ENCODE results near the gene UQCRC1. TPM values are rescaled to one million over a fixed set of nuclear protein-coding genes. Genes with fewer than 3 reads are reported as not detected.

UQCRC1 gene
- total RNA-seq, 1 donor from 2014 or later, result 240 TPM

GRCh38 chr3:48599509-48600285 lies 9.7 kb downstream of the UQCRC1 start:
- no peaks in the 10 kb centered on the region for H3K9me3 ChIP-seq (ENCODE audit: low read depth)
- no peak overlapping the region for H3K9ac ChIP-seq
- no peak overlapping the region for H3K4me2 ChIP-seq
- no peak overlapping the region for H3K27ac Mint-ChIP-seq
- no peaks in the 10 kb centered on the region for H3F3A ChIP-seq (ENCODE audit: low read depth)
- no peaks in the 10 kb centered on the region for H3K27me3 ChIP-seq
- H3K36me3 ChIP-seq, result no peaks in the 10 kb centered on the region
- no peak overlapping the region for H3K27ac ChIP-seq
- H3K9me3 Mint-ChIP-seq, result no peaks in the 10 kb centered on the region
- no peak overlapping the region for H3K4me3 Mint-ChIP-seq
- no peak overlapping the region for H3K4me3 ChIP-seq
- H3K79me2 ChIP-seq (ENCODE audit: low read depth), result no peaks in the 10 kb centered on the region
- H3K4me1 Mint-ChIP-seq, result peaks cover 9% of the 10 kb centered on the region
- H4K20me1 ChIP-seq (ENCODE audit: low read depth), result no peaks in the 10 kb centered on the region
- no peak for DNase-seq (ENCODE audit: low spot score)
- no peak overlapping the region for H2AFZ ChIP-seq (replicated peaks)
- TF ChIP-seq CTCF (IDR thresholded peaks at IDR 0.05), result no peak
- no peak for TF ChIP-seq EZH2phosphoT487 (IDR thresholded peaks at IDR 0.05)
- no peak for TF ChIP-seq EZH2 (IDR thresholded peaks at IDR 0.05)
- H3K27me3 Mint-ChIP-seq (ENCODE audit: insufficient read depth, low read depth), result peaks cover 6% of the 10 kb centered on the region
- H3K4me1 ChIP-seq, result no peaks in the 10 kb centered on the region
- peaks cover 32% of the 10 kb centered on the region for H3K36me3 Mint-ChIP-seq

- H3K36me3 ChIP-seq, result no peaks in the 10 kb centered on the region
- TF ChIP-seq EZH2 (IDR thresholded peaks at IDR 0.05) (no peak), EZH2phosphoT487 (IDR thresholded peaks at IDR 0.05) (no peak), CTCF (IDR thresholded peaks at IDR 0.05) (no peak)
- peaks cover 6% of the 10 kb centered on the region for H3K27me3 Mint-ChIP-seq (ENCODE audit: insufficient read depth, low read depth)
- no peak overlapping the region for H3K4me3 ChIP-seq
- H3F3A ChIP-seq (ENCODE audit: low read depth), result no peaks in the 10 kb centered on the region
- H3K9me3 Mint-ChIP-seq, result no peaks in the 10 kb centered on the region
- H3K27me3 ChIP-seq, result no peaks in the 10 kb centered on the region
- no peaks in the 10 kb centered on the region for H3K4me1 ChIP-seq
- H3K4me2 ChIP-seq, result no peak overlapping the region
- H3K36me3 Mint-ChIP-seq, result peaks cover 29% of the 10 kb centered on the region
- no peaks in the 10 kb centered on the region for H4K20me1 ChIP-seq (ENCODE audit: low read depth)
- no peak overlapping the region for H2AFZ ChIP-seq (replicated peaks)
- H3K9ac ChIP-seq, result no peak overlapping the region
- no peaks in the 10 kb centered on the region for H3K79me2 ChIP-seq (ENCODE audit: low read depth)
- no peak for DNase-seq (ENCODE audit: low spot score)
- H3K27ac Mint-ChIP-seq, result no peak overlapping the region
- H3K9me3 ChIP-seq (ENCODE audit: low read depth), result no peaks in the 10 kb centered on the region
- H3K4me3 Mint-ChIP-seq, result no peak overlapping the region
- H3K27ac ChIP-seq, result no peak overlapping the region
- peaks cover 9% of the 10 kb centered on the region for H3K4me1 Mint-ChIP-seq
These were observed 10.4 kb downstream of the UQCRC1 start for GRCh38 chr3:48599077-48599501.

GRCh38 chr3:48598323-48599076 lies 10.9 kb downstream of the UQCRC1 start:
- Mint-ChIP-seq H3K27ac (no peak overlapping the region), H3K27me3 (ENCODE audit: insufficient read depth, low read depth) (peaks cover 6% of the 10 kb centered on the region), H3K4me1 (peaks cover 9% of the 10 kb centered on the region), H3K4me3 (no peak overlapping the region), H3K36me3 (peaks cover 26% of the 10 kb centered on the region), H3K9me3 (no peaks in the 10 kb centered on the region)
- no peaks in the 10 kb centered on the region for H4K20me1 ChIP-seq (ENCODE audit: low read depth)
- no peak overlapping the region for H3K4me2 ChIP-seq
- no peaks in the 10 kb centered on the region for H3K27me3 ChIP-seq
- H3K4me3 ChIP-seq, result no peak overlapping the region
- no peaks in the 10 kb centered on the region for H3K36me3 ChIP-seq
- H3K27ac ChIP-seq, result no peak overlapping the region
- no peak overlapping the region for H2AFZ ChIP-seq (replicated peaks)
- H3K4me1 ChIP-seq, result no peaks in the 10 kb centered on the region
- no peaks in the 10 kb centered on the region for H3K79me2 ChIP-seq (ENCODE audit: low read depth)
- no peak for DNase-seq (ENCODE audit: low spot score)
- TF ChIP-seq CTCF (IDR thresholded peaks at IDR 0.05), result no peak
- no peaks in the 10 kb centered on the region for H3K9me3 ChIP-seq (ENCODE audit: low read depth)
- H3K9ac ChIP-seq, result no peak overlapping the region
- no peaks in the 10 kb centered on the region for H3F3A ChIP-seq (ENCODE audit: low read depth)
